Loucy (cell line): ENCODE measurements around the gene IGSF21.

Experiments
- EZH2phosphoT487 ChIP-seq: fragments of 200-600 bp; IDR thresholded peaks from 2 replicates; pipeline ENCODE4 v1.6.1; 2018; ENCODE audit warnings: antibody characterized with exemption, mild to moderate bottlenecking, moderate library complexity, borderline replicate concordance
- TF ChIP-seq, protein P1 (sequence below): fragments of 200-600 bp; sonication (generic); conservative IDR thresholded peaks from 2 replicates; pipeline ENCODE4 v1.5.1; 2014; ENCODE audit warnings: mild to moderate bottlenecking, antibody characterized with exemption, low read length

GRCh38 chr1:18124977-18125376 lies 17.4 kb downstream of the IGSF21 start:
- TF ChIP-seq, protein P1, sequence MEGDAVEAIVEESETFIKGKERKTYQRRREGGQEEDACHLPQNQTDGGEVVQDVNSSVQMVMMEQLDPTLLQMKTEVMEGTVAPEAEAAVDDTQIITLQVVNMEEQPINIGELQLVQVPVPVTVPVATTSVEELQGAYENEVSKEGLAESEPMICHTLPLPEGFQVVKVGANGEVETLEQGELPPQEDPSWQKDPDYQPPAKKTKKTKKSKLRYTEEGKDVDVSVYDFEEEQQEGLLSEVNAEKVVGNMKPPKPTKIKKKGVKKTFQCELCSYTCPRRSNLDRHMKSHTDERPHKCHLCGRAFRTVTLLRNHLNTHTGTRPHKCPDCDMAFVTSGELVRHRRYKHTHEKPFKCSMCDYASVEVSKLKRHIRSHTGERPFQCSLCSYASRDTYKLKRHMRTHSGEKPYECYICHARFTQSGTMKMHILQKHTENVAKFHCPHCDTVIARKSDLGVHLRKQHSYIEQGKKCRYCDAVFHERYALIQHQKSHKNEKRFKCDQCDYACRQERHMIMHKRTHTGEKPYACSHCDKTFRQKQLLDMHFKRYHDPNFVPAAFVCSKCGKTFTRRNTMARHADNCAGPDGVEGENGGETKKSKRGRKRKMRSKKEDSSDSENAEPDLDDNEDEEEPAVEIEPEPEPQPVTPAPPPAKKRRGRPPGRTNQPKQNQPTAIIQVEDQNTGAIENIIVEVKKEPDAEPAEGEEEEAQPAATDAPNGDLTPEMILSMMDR: no peak
- no peak for TF ChIP-seq EZH2phosphoT487
